Effector memory CD4-positive, alpha-beta T cell (primary cell): ENCODE results near the gene PUDP.
"Not testable (repeated sequence)": the region's sequence is repeated elsewhere in the genome, so short reads cannot be mapped to it uniquely, and the experiment has no call there.

Experiments
- DNase-seq, 3 donors: peaks; one replicate each; pipeline ENCODE4 v3.0.0-alpha.2; 2020
- H3K27ac ChIP-seq: 2 replicates; pipeline ENCODE4 v1.7.0; 2013; ENCODE audit warnings: mild to moderate bottlenecking, low read length, moderate library complexity; ENCODE audit not compliant: insufficient read depth, poor library complexity, severe bottlenecking
- H3K27me3 ChIP-seq: replicated peaks from 2 replicates; pipeline ENCODE4 v1.7.0; 2013; ENCODE audit warnings: mild to moderate bottlenecking, low read length; ENCODE audit not compliant: insufficient read depth, control insufficient read depth, poor library complexity, severe bottlenecking
- H3K36me3 ChIP-seq: 2 replicates; pipeline ENCODE4 v1.7.0; 2013; ENCODE audit warnings: mild to moderate bottlenecking, low read length, moderate library complexity; ENCODE audit not compliant: control insufficient read depth, insufficient read depth
- H3K4me1 ChIP-seq: 2 replicates; pipeline ENCODE4 v1.7.0; 2013; ENCODE audit warnings: low read length, mild to moderate bottlenecking; ENCODE audit not compliant: control insufficient read depth, insufficient read depth, poor library complexity, severe bottlenecking
- H3K4me3 ChIP-seq: 2 replicates; pipeline ENCODE4 v1.7.0; 2013; ENCODE audit warnings: low read length, low read depth, mild to moderate bottlenecking; ENCODE audit not compliant: insufficient read depth, poor library complexity, severe bottlenecking
- H3K9me3 ChIP-seq: 2 replicates; pipeline ENCODE4 v1.7.0; 2013; ENCODE audit warnings: mild to moderate bottlenecking, low read length, moderate library complexity; ENCODE audit not compliant: control insufficient read depth

Gene PUDP

DNA sequence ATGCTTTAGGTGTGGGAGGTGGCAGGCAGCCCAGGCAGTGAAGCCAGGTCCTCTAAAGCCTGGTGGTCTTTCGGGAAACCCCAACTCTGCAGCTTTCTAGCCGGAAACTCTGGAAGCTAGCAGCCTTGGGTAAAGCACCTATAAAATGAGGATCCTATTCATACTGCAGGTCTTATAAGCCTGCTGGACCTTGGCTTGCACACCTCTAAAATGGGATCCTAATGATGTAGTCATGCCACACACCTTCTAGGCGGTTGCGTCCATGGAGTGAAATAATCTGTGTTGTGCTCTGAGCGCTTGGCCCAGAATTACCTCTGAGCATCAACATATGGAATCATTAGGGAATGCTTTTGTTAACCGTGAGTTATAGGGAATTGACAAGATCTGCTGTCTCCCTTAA lies 36.4 kb downstream of the PUDP start:
- no peaks in the 10 kb centered on the region for H3K9me3 ChIP-seq
- H3K36me3 ChIP-seq = no peaks in the 10 kb centered on the region
- H3K4me3 ChIP-seq = no peak overlapping the region
- H3K27me3 ChIP-seq = no peaks in the 10 kb centered on the region
- H3K27ac ChIP-seq = no peak overlapping the region
- DNase-seq = no peak
- H3K4me1 ChIP-seq = no peaks in the 10 kb centered on the region

DNA sequence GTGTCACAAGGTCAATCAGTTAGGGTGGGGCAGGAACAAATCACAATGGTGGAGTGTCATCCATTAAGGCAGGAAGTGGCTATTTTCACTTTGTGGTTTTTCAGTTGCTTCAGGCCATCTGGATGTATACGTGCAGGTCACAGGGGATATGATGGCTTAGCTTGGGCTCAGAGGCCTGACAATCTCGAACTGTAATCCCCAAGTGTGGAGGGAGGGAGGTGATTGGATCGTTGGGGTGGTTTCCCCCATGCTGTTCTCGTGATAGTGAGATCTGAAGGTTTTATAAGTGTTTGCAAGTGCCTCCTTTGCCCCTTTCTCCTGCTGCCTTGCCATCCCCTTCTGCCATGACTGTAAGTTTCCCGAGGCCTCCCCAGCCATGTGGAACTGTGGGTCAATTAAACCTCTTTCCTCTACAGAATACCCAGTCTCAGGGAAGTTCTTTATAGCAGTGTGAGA lies 37.1 kb downstream of the PUDP start:
- H3K27ac ChIP-seq = no peak overlapping the region
- H3K36me3 ChIP-seq = no peaks in the 10 kb centered on the region

DNA sequence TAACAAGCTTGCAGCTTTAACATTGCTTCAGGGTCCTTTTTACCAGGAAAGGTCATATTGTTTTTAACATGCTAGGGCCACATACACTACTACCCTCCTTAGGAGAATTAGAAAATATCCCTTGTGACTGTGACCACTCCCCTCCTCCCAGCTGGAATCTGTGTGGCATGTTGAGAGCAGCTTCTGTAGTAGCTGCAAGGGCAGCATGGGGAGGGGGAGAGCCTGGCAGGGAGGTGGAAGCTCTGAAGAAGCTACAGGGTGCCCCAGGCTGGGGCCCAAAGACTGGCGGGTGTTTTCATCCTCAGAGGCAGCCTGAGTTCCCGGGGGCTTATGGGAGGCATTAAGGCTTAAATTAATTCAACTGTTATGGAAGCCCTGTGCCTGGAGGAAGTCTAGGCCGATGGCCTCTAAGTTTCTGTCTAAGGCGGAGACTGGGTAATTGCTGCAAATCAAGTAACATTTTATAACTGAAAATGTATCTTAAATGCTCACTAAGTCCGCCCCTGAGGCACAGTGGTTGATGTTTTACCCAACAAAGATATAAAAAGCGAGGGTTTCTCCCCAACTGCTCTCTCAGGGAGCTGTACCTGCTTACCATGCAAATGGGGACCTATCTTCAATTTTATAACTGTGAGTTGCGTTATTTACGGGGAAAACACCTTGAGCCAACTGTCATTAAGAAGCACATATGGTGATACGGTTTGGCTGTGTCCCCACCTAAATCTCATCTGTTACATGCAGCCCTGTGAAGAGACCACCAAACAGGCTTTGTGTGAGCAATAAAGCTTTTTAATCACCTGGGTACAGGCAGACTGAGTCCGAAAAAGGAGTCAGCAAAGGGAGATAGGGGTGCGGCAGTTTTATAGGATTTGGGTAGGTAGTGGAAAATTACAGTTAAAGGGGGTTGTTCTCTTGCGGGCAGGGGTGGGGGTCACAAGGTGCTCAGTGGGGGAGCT lies 37.8 kb downstream of the PUDP start:
- DNase-seq = no peak
- H3K4me1 ChIP-seq = no peaks in the 10 kb centered on the region
- no peak overlapping the region for H3K4me3 ChIP-seq
- no peak overlapping the region for H3K27ac ChIP-seq
- H3K36me3 ChIP-seq = no peaks in the 10 kb centered on the region
- no peaks in the 10 kb centered on the region for H3K9me3 ChIP-seq
- no peaks in the 10 kb centered on the region for H3K27me3 ChIP-seq

More for the DNA sequence above, 37.1 kb downstream of the PUDP start:
- H3K4me3 ChIP-seq = no peak overlapping the region
- H3K27me3 ChIP-seq = no peaks in the 10 kb centered on the region
- no peaks in the 10 kb centered on the region for H3K9me3 ChIP-seq
- no peaks in the 10 kb centered on the region for H3K4me1 ChIP-seq
- DNase-seq = no peak

DNA sequence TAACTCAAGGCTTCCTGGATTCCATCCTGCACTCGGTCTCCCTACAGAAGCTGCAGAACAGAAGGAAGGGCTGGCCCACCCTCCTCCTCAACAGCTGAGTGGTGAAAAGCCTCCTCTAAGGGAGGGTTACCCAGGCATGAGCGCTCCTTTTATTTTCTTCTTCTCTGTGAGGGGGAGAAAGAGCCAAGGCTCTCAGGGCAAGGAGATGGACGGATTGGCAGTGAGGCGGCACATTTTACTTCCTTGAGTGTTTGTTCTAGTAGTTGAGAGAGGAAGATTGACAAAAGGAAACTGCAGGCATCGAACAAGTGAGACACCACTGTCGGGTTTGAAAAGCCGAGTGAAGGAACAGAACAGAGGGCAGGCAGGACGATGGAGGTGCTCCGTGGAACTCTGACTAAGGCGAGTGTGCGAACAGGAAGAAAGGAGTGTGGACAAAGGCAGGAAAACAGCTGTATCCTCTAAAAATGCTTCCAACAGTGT lies 38.9 kb downstream of the PUDP start:
- no peak overlapping the region for H3K4me3 ChIP-seq
- H3K27ac ChIP-seq = no peak overlapping the region
- no peaks in the 10 kb centered on the region for H3K4me1 ChIP-seq
- DNase-seq = no peak
- H3K9me3 ChIP-seq = no peaks in the 10 kb centered on the region
- H3K27me3 ChIP-seq = no peaks in the 10 kb centered on the region
- no peaks in the 10 kb centered on the region for H3K36me3 ChIP-seq

GRCh38 chrX:7108030-7108429 lies 39.9 kb downstream of the PUDP start:
- Histone ChIP-seq H3K27ac (no peak overlapping the region), H3K9me3 (no peaks in the 10 kb centered on the region), H3K27me3 (no peaks in the 10 kb centered on the region), H3K4me1 (no peaks in the 10 kb centered on the region), H3K4me3 (no peak overlapping the region), H3K36me3 (no peaks in the 10 kb centered on the region)
- no peak for DNase-seq

DNA sequence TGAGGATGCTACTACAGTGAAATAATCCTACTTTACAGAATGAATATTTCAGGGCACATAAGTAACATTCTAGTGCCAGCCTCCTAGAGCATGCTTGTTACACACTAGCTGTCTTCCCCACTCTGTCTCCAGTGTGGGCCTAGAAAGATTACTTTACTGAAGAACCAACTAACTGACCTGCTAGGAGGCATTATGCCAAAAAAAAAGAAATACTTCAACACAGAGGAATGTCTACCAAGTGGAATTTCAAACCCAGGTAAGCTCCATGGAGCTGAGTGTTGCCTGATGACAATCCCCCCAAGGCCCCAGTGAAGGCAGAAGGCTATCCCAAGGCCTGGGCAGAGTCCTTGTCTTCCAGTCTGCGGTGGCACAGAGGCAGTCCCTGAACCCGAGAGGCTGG lies 41.3 kb downstream of the PUDP start:
- no peak for DNase-seq
- Histone ChIP-seq H3K36me3 (no peaks in the 10 kb centered on the region), H3K4me3 (no peak overlapping the region), H3K27ac (no peak overlapping the region), H3K9me3 (no peaks in the 10 kb centered on the region), H3K4me1 (no peaks in the 10 kb centered on the region), H3K27me3 (no peaks in the 10 kb centered on the region)

GRCh38 chrX:7102119-7102518 lies 45.8 kb downstream of the PUDP start:
- peaks cover 4% of the 10 kb centered on the region for H3K36me3 ChIP-seq

DNA sequence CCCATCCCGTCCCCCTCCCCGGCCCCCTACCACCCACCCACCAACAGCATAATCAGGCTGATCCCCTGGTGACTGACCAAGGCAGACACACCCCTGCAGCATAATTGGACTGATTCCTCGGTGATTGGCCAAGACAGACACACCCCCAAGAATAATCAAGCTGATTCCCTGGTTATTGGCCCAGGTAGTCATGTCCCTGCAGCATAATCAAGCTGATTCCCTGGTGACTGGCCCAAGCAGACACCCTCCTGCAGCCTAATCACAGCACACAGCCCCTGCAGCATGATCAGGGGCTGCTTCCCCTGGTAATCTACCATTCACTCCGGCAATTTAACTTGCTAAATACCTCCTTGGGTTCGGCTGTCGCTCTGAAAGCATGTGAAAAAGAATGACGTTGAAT lies 47.9 kb downstream of the PUDP start:
- DNase-seq = no peak
- Histone ChIP-seq H3K4me1 (no peaks in the 10 kb centered on the region), H3K4me3 (no peak overlapping the region), H3K27me3 (no peaks in the 10 kb centered on the region), H3K9me3 (no peaks in the 10 kb centered on the region), H3K27ac (no peak overlapping the region), H3K36me3 (peaks cover 8% of the 10 kb centered on the region)

More at GRCh38 chrX:7102119-7102518, 45.8 kb downstream of the PUDP start:
- Histone ChIP-seq H3K4me3 (no peak overlapping the region), H3K4me1 (no peaks in the 10 kb centered on the region), H3K27me3 (no peaks in the 10 kb centered on the region), H3K27ac (no peak overlapping the region), H3K9me3 (no peaks in the 10 kb centered on the region)
- DNase-seq = no peak

GRCh38 chrX:7095657-7096056 lies 52.3 kb downstream of the PUDP start:
- DNase-seq, H3K9me3 ChIP-seq, H3K36me3 ChIP-seq, H3K4me3 ChIP-seq, H3K27me3 ChIP-seq, H3K4me1 ChIP-seq, H3K27ac ChIP-seq: not testable (repeated sequence)

- H3K9me3 ChIP-seq = no peaks in the 10 kb centered on the region
- DNase-seq = no peak
- H3K4me3 ChIP-seq = no peak overlapping the region
- H3K27ac ChIP-seq = no peak overlapping the region
- no peaks in the 10 kb centered on the region for H3K4me1 ChIP-seq
- no peaks in the 10 kb centered on the region for H3K27me3 ChIP-seq
- peaks cover 8% of the 10 kb centered on the region for H3K36me3 ChIP-seq
These were observed 54.6 kb downstream of the PUDP start for GRCh38 chrX:7093305-7093704.
